NCI-H1436 (cell line): ENCODE results near the gene ADAM17.
"Not testable (repeated sequence)": the region's sequence is repeated elsewhere in the genome, so short reads cannot be mapped to it uniquely, and the experiment has no call there.

Experiments used
- DNase-seq: peaks from one replicate; lab custom pipeline; 2025; lab: John Stamatoyannopoulos, UW

Gene ADAM17

DNA sequence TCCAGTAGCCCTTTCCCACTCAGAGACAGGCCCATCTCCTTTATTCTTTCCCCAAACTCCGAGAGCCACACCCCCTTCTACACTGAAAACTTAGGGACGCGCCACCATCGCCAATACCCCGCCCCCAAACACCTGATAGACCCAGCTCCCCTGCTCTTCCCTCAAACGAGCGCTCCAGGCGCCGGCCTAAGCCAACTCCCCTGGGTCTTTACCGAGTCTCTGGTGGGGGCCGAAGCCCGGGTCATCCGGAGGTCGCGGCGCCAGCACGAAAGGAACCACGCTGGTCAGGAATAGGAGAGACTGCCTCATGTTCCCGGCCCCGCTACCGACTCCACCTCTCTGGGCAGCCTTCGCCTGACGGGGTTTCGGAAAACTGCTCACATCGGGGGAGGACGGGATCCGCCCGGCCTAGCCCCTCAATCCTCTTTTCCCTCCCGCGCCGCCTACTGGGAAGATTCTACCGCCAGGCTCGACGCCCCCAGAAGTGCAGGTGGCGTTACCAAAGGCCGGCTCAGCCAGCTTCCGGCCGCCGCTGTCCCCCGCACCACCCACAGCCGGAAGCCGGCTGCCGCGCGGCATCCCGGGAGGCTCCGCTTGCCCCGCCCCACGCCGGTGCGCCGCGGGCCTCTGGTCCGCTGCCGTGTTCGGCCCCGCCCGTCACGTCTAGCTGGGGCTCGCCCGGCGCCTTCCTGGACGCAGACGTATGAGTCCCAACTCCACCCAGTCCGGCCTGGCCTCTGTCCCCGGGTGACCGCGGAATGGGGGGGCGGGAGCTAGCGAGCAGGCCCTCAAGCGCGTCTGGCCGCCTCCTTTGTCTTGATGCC is at the start of gene ADAM17:
Gene ADAM17, minus strand, starts transcription at position 534 of the 824 bp plus-strand sequence. Its CDS starts 225 bp downstream, at position 309.
- DNase-seq, result peak; percentile 89

DNA sequence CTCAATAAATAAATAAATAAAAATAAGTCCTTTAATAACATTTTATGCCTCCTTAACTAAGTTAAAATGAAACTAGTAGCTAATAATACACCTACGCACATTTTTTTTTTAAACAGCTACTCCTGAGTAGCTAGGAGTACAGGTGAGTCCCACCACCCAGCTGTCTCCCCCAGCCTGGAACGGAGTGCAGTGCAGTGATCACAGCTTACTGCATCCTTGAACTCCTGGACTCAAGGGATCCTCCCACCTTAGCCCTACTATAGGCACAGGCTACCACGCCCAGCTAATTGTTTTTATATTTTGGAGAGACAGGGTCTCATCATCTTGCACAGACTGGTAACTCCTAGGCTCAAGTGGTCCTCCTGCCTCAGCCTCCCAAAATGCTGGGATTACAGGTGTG is 46.8 kb upstream of the ADAM17 start:
- no peak for DNase-seq

DNA sequence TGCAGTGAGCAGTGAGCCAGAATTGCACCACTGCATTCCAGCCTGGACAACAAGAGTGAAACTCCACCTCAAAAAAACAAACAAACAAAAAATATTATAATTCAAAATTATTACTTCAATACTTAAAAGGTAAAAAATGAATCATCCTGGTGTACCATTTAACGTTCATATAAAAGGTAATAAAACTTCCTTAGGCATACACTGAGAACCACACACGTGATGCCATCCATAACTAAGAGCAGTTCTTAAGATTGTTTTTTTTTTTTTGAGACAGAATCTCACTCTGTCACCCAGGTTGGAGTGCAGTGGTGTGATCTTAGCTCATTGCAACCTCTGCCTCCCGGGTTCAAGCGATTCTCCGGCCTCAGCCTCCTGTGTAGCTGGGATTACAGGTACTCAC is 45.8 kb upstream of the ADAM17 start:
- DNase-seq, result no peak

DNA sequence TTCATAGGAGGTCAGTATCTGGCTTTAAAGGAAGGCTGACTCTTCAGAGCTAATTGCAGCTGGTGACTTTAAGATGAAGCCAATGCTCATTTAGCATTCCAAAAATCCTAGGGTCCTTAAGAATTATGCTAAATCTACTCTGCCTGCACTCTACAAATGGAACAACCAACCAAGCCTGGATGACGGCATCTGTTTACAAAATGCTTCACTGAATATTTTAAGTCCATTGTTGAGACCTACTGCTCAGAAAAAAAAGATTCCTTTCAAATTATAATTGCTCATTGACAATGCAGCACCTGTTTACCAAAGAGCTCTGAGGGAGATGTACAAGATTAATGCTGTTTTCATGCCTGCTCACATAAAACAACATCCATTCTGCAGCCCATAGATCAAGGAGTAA is 43.8 kb upstream of the ADAM17 start:
- no peak for DNase-seq

DNA sequence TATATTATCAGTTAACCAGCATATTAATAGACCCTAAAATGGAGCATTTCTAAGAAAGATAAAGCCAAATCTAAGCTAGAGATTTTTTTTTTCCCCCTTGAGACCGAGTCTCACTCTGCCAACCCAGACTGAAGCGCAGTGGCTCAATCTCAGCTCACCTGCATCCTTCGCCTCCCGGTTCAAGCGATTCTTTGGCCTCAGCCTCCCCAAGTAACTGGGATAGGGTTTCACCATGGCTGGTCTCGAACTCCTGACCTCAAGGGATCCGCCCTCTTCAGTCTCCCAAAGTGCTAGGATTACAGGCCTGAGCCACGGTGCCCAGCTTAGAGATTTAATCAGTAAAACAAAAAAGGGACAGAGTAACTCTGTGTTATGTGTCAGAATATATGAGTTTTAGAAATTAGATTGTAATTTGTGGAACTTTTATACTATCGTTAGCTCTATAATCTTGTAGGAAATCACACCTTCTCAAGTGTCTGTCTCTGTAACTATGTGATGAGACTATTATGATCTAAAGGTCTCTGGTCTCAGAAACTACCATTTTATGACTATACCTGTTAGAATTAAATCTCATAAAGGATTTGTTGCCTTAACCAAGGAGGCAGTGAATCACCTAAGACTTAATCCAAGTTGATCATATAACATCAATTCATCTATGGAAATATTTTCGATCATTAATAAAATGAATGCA is 41.1 kb upstream of the ADAM17 start:
- DNase-seq, result no peak

DNA sequence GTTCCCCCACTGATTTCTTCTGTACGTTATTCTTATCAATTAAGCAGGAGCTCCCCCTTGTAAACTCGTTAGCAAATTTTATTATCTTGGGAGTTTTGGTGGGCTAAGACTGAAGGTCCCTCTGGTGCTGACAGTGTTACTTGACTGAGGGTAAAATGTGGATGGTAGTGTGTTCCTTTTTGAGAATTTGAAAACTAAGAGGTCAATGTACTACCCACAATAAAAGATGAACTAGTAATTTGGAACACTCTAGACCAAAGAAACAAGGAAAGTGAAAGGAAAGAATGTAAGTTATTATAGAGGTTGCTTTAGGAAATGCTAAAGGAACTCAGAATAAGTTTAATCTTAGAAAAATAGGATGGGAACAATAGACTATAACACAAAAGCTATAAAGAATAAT is 40.1 kb upstream of the ADAM17 start:
- DNase-seq, result no peak

DNA sequence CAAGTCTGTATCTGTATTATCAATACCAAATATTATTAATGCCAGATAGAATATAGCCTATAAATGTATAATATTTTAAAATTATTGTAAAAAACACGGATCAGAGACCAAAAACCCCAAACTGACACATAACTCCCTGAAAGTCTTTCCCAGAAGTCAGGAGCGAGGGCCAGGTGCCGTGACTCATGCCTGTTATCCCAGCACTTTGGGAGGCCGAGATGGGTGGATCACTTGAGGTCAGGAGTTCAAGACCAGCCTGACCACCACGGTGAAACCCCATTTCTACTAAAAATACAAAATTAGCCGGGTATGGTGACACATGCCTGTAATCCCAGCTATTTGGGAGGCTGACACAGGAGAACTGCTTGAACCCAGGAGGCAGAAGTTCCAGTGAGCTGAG is 39.6 kb upstream of the ADAM17 start:
- DNase-seq, result not testable (repeated sequence)

DNA sequence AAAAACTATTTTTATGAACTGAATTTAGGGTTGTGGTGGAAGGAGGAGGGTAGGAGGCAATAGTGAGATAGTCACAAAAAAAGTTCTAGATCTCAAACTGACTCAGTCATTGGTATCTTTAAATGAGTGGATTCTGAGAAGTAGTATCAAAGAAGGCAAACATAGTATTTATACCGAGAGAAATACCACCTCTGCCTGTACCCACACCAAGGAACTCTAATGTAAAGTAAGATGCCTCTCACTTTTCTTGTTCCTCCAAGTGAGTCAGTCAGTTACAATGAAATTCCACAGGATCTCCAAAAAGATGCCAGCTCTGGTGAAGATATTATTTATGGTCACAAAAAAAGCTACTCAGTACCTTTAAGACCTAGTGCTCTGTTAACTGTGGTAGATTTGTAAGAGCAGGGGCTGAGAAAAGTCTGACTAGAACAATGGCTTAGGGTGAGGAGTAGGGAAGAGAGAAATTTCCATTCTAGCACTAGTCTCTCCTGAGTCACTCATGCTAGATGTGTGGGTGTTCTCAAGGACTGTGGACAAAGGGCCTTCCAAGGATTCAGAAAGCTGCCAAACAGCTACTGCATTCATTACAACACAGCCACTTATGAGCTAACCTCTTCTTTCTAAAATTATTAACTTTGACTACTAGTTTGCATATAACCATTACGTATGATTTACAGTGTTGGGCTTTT is 38.9 kb upstream of the ADAM17 start:
- DNase-seq, result no peak

DNA sequence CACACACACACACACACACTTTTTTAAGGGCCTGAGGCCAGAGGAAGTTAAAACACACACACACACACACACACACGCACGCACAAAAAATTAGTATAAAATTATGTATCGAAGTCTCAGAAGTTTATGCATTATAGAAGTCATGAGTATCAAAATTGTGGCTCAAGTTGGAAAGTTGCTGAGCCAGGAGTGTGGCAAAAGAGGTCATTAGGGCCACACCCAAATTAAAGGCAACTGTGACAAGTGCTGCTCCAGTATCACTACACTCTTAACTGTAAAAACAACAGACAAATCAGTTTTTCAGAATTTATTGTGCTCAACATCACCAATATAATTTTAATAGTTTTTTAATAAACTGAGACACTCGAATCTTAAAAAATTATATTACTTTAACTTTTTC is 38.3 kb upstream of the ADAM17 start:
- DNase-seq, result no peak

DNA sequence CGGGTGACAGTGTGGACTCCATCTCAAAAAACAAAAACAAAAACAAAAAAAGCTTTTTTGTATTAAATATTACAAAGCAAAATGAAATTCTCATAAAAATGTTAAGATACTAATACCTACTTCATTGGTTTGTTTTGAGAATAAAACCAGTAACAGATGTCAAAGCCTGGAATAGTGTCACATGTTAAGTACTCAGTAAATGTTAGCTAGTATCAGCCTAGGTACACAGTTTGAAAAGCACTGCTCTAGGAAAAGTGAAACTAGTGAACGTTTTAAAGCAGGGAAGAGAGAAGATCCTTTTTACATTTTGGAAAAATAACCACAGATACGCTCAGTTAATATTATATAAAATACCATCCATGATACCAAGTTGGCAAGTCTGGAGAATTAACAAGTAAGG is 37.1 kb upstream of the ADAM17 start:
- no peak for DNase-seq

DNA sequence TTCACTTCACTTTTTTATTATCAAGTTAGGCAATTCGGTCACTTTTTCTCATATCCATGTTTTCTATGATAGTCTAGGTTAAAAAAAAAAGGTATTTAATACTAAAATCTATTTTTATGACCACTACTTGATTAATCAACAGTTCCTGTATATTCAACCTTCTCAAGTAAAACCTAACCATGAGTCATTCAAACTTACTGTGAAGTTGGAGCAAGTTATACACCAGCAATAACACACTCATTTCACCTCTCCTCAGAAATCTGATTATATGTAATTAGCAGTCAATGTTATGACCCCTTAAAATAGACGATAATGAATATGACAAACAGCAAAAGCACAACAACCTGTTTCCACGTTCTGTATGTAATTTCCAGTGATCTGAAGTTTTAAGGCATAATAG is 35.0 kb upstream of the ADAM17 start:
- DNase-seq, result no peak

DNA sequence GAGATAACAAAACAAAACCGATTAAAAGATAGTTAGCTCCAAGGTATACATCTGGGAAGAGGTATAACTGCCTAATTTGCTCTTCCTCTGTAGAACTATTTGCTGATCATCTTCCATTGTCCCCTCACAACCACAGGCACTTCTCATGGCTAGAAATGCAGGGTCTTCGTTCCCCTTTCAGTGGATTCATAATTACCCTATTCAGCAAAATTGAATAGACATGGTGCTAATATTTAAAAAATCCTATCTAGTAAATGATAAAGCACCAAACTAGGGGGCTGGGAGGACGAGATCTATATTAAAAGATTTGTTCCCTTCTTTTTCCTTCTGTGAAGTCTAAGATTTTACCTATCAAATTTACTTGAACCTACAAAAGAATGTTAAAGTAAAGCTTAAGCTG is 30.8 kb upstream of the ADAM17 start:
- DNase-seq, result no peak

DNA sequence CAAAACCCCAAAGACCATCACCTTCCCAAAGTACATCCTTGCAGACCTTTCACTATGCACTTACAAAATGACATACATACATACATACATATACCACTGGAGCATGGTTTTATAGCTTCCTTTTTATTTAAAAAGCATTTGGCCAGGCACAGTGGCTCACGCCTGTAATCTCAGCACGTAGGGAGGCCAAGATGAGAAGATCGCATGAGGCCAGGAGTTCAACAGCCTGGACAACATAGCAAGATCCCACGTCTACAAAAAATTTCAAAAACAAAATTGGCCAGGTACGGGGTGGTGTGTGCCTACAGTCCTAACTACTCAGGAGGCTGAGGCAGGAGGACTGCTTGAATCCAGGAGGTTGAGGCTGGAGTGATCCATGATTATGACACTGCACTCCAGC is 29.9 kb upstream of the ADAM17 start:
- DNase-seq, result no peak

DNA sequence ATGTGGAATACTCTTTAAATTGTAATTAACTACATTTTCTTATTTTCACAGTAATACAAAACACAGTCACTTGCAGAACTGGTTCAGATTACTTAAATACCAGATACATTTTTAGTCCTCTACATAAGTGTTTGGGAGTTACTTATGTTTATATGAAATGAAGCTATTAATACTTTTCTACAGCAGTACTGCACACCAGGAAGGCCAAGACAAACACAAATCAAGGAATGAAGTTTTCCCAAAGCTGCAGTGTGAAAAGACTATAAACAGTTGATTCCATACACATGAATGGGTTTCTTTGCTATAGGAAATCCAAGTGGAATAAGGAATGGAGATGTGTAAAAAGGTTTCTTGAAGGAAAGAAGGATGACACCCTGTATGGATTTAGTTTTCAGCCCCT is 29.3 kb upstream of the ADAM17 start:
- not testable (repeated sequence) for DNase-seq

DNA sequence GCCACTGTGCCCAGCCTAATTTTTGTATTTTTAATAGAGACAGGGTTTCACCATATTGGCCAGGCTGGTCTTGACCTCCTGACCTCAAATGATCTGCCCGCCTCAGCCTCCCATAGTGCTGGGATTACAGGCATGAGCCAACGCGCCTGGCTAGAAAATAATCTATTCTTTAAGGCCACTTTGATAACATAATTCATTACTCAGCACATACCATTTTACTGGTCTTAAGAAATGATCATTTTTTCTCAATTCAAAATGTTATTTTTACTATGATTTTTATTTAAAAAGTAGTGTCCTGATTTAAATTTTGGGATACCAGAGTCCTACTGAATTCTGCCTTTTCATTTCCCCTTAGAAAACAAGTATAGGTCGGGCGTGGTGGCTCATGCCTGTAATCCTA is 27.0 kb upstream of the ADAM17 start:
- no peak for DNase-seq

DNA sequence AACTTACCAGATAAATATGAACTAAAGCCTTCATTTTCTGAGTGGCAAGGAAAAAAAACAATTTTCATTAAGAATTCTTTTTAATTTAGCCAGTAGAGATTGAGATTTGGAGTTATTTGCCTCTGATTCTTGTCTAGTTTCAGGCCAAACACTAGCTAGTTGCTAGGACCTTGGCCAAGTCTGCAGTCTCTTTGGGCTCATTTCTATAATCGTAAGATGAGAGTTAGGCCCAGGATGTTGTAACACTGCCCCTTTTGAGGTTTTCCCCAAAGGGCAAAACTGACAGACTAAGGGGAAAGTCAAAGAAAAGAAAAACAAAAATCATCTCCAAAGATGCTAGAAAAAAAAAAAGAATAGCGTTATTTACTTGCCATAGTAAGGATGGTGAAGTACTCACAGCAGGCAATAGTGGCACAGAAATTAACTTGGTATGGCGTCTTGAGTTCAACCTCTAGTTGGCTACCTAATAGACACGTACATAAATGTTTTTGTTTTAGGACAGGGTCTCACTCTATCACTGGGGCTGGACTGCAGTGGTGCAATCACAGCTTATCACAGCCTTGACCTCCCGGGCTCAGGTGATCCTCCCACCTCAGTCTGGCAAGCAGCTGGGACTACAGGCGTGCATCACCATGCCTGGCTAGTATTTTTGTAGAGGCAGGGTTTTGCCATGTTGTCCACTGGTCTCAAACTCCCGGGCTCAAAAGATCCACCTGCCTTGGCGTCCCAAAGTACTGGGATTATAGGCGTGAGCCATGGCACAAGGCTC is 23.0 kb upstream of the ADAM17 start:
- no peak for DNase-seq

DNA sequence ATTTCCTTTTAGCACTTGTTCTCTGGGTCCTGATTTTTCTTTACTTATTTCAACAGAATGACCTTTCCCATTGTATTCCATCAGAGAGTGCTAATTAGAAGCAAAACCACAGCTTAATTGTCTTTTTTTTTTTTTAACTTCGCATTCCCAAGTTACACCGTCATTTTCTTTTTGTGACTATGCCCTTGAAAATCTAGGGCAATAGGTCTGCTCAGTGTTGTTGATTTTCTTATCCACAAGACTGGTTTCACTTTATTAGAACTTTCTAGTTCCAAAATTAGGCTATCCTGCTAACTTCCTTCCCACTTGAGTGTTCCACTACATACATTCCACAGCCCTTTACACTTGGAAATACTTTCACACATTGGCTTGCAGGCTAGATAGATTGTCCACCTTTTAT is 18.7 kb upstream of the ADAM17 start:
- no peak for DNase-seq

DNA sequence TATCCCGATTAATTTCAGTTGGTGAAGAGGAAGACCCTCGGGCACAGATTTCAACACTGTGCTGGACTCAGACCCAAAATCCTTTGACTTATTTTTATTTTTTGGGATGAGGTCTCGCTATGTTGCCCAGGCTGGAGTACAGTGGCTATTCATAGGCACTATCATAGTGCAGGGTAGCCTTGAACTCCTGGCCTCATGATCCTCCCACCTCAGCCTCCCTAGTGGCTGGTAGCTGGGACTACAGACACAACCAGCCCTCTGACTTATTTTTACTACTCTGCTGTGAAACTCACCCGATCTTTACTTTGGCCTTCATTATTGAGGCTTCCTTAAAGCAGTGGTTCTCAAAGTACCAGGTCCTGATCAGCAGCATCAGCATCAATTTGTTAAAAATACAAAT is 18.2 kb upstream of the ADAM17 start:
- no peak for DNase-seq

DNA sequence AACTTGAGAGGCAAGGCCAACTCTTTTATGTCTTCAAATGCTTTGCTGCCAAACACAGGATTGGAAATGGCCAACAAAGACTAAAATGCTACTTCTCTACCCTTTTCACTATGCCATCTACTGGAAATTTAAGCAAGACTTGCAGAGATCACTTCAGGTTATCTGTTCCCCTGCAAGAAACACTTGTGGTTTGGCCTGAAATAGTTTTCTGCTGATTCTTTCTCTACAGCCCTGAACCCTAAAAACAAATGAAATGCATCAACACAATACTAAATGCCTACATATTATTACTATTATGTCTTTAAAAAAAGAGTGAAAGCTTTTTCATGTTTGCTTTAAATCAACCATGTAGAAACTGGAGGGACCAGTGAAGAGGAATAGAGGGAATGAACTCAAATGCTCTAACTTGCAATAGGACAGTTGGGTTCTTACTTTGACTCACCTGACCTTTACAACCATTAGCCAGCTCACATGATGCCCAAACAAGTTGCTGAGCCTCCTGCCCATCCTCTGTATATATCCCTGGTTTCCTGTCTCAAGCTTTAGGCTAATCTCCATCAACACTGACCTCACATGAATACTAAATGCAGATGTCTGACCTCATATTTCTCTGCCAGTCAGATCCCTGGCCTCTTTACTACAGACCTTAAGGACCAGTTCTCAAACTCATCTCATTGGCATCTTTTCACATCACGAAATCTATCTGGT is 17.5 kb upstream of the ADAM17 start:
- DNase-seq, result no peak

DNA sequence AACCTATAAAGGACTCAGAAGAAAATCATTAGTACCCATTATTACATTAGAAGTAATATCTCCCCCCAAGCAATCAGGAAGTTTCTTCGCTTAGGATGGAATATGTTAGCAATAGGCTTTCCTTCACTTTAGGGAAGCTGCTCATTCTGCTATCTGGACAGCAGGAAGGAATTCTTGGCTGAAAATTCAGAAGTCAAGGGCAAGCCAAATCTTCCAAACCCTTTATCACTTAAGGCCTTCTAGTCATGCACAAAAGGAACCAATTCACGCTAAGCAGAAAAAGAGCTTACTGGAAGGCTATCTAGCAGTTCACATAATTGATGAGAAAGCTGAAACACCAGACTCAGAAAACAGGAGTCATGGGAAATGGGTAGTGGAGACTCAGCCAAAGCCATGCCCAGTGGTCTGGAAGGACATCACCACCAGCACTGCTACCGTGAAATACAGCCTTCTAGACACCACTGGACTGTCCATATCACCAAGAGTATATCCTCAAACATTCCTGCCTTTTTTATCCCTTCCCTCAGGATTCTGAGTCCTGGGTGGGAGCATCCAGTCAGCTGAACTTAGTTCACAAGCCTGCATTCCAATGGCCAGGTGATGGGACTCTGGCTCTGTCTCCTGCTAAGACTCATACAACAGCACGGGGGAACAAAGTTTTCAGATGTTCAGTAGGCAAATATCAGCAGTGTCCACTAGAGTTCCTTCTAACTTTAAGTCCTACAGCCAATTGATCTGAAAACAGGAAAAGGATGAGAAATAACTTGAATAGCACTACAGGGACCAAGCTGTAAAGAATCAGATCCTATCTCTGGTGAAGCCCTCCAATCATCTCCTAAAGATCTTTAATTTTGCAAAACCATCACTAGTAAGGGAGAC is 14.8 kb upstream of the ADAM17 start:
- DNase-seq, result no peak
